Adrenal gland (tissue), 19 donors: ENCODE data around the gene CDRT4. TPM values are rescaled to one million over a fixed set of nuclear protein-coding genes. Genes with fewer than 3 reads are reported as not detected.

Experiments used
- DNase-seq, 7 donors: peaks; one replicate each; pipeline ENCODE4 v3.0.0-alpha.2; 2019 to 2020
- H3K27ac ChIP-seq, 5 donors: fragments of 200-600 bp; sonication (generic) in 4 of 5; 1 replicate in 3 of 5; 2 replicates in 2 of 5; pipeline versions ENCODE4 v1.5.1 to v1.8.0; 2016 to 2020; ENCODE audit warnings: mild to moderate bottlenecking in 1 of 5
- H3K27me3 ChIP-seq: fragments of 200-600 bp; 2 replicates; pipeline ENCODE4 v1.8.0; 2021
- H3K36me3 ChIP-seq, 2 donors: fragments of 200-600 bp; replicated peaks in 1 of 2; 1 replicate in 1 of 2; 2 replicates in 1 of 2; pipeline versions ENCODE4 v1.5.1 to v1.8.0; 2018 to 2022
- H3K4me1 ChIP-seq, 2 donors: fragments of 200-600 bp; replicated peaks in 1 of 2; 1 replicate in 1 of 2; 2 replicates in 1 of 2; pipeline versions ENCODE4 v1.5.1 to v1.8.0; 2018 to 2021
- H3K4me3 ChIP-seq, 4 donors: fragments of 200-600 bp; sonication (generic) in 3 of 4; one replicate each; pipeline ENCODE4 v1.5.1; 2016 to 2018
- H3K9me3 ChIP-seq, 3 donors: fragments of 200-600 bp; sonication (generic) in 1 of 3; replicated peaks in 1 of 3; 1 replicate in 2 of 3; 2 replicates in 1 of 3; pipeline versions ENCODE4 v1.5.1 to v1.8.0; 2016 to 2021
- CTCF ChIP-seq, 6 experiments: fragments of 450-650 bp in 4 of 6; fragments of 200-600 bp in 2 of 6; sonication (generic) in 1 of 6; IDR thresholded peaks; 1 replicate in 5 of 6; 2 replicates in 1 of 6; pipeline versions ENCODE4 v1.5.1 to v1.8.0; 2016 to 2021; ENCODE audit warnings: antibody characterized with exemption in 6 of 6, mild to moderate bottlenecking in 2 of 6, moderate library complexity in 1 of 6
- POLR2A ChIP-seq, 2 donors: fragments of 450-650 bp; IDR thresholded peaks; one replicate each; pipeline ENCODE4 v1.6.1; 2017; ENCODE audit warnings: antibody characterized with exemption in 2 of 2, mild to moderate bottlenecking in 2 of 2, moderate library complexity in 1 of 2
- WGBS, 4 donors: extraction: QIAGEN DNeasy Blood & Tissue Kit in 2 of 4; methylation state at CpG; one replicate each; pipeline versions ENCODE4 v1.1.5 to v1.1.7; 2013 to 2017; 5-methylcytosine and 5-hydroxymethylcytosine counted together
- intact Hi-C, 2 donors: fragments of 100-400 bp; cut with DNase I; formaldehyde crosslinking; loops; one replicate each; pipeline versions ENCODE4 v1.14.1 to v1.15.0; 2022 to 2023
- long read RNA-seq, 10 donors: library from polyadenylated mRNA in 3 of 10; unstranded in 2 of 10; stranded (forward) in 1 of 10; transcript quantifications; one replicate each; pipeline ENCODE4 v2.0.0 and lab custom pipeline, GENCODE V29; 2021 to 2026
- polyA plus RNA-seq, 3 donors: library from polyadenylated mRNA; stranded (reverse); fragments of 200-250 nt in 2 of 3; fragments of 350-450 nt in 1 of 3; fragmentation: Illumina TruSeq in 1 of 3; extraction: RNeasy Lipid Tissue Mini Kit (QIAGEN cat#74804) in 1 of 3; gene quantifications; one replicate each; pipeline ENCODE4 v1.2.3, GENCODE V29; 2013 to 2014
- total RNA-seq, 9 donors: library from RNA; depleted of rRNA in 4 of 9; stranded (reverse); fragments of >200 nt in 4 of 9; fragments of 120-200 nt in 1 of 9; fragmentation: NEBNext Ultra II Directional in 1 of 9; extraction: Animal tissue kit (Norgen Biotek cat#: 25700) in 1 of 9; gene quantifications; one replicate each; pipeline versions ENCODE4 v1.1.0 to v1.2.4, GENCODE V29; 2013 to 2023
- donor health status: healthy with polysubstance abuse.
- donor health status: Bipolar disorder and iron deficiency.
- donor health status: DM: yes; HTN: yes; CAD: no.
- donor health status: DM: no; HTN: no; CAD: no.
- donor health status: DM: no; HTN: no; CAD: no.
- donor health status: DM: yes; HTN: yes; CAD: no.

CDRT4 gene
- 10 to 100 TPM in 4 of 9 donors, 1 to 10 TPM in 5; 1.5 to 18.8 (median 6.9) TPM for total RNA-seq
- polyA plus RNA-seq: 10 to 100 TPM; 16.0 to 49.6 (median 36.9) TPM
- long read RNA-seq, donor 1, partial matches to known transcripts: 0 of 1 reads
- long read RNA-seq, donor 1, other reads (novel, unspliced or antisense): 0 of 1 reads
- long read RNA-seq, donor 2, partial matches to known transcripts: 0 of 2 reads
- long read RNA-seq, donor 2, other reads (novel, unspliced or antisense): 0 of 2 reads
- long read RNA-seq, donor 3: 0 reads
- long read RNA-seq, donor 4: 0 reads
- long read RNA-seq, donor 5, partial matches to known transcripts: 0 of 2 reads
- long read RNA-seq, donor 5, other reads (novel, unspliced or antisense): 2 of 2 reads
- long read RNA-seq, donor 6: 0 reads
- long read RNA-seq, donor 7, partial matches to known transcripts: 0 of 2 reads
- long read RNA-seq, donor 7, other reads (novel, unspliced or antisense): 0 of 2 reads
- long read RNA-seq, donor 8, partial matches to known transcripts: 0 of 1 reads
- long read RNA-seq, donor 8, other reads (novel, unspliced or antisense): 0 of 1 reads
- long read RNA-seq, donor 9, partial matches to known transcripts: 0 of 2 reads
- long read RNA-seq, donor 9, other reads (novel, unspliced or antisense): 0 of 2 reads
- long read RNA-seq, donor 10: 0 reads

GRCh38 chr17:15467592-15467991 lies at the start of gene CDRT4:
Gene CDRT4 (minus strand): TSS chr17:15467621. CDS start chr17:15440238, 27,383 bp downstream.
- TF ChIP-seq CTCF (IDR thresholded peaks at IDR 0.05) (no peak), POLR2A (IDR thresholded peaks at IDR 0.05) (no peak)
- no peaks in the 10 kb centered on the region for H3K9me3 ChIP-seq
- intact Hi-C loops: no loop called here
- H3K4me3 ChIP-seq: no peak within 1 kb of the TSS
- H3K36me3 ChIP-seq: no peaks in the 10 kb centered on the region
- 87 to 95% (median 90%) methylated on average over 3 of the region's 3 CpGs for WGBS, 4 donors
- H3K27me3 ChIP-seq: no peaks in the 10 kb centered on the region
- DNase-seq: peak in 1 of 7 donors; percentile 33
- no peaks in the 10 kb centered on the region for H3K4me1 ChIP-seq
- H3K27ac ChIP-seq: no peak within 1 kb of the TSS

DNA sequence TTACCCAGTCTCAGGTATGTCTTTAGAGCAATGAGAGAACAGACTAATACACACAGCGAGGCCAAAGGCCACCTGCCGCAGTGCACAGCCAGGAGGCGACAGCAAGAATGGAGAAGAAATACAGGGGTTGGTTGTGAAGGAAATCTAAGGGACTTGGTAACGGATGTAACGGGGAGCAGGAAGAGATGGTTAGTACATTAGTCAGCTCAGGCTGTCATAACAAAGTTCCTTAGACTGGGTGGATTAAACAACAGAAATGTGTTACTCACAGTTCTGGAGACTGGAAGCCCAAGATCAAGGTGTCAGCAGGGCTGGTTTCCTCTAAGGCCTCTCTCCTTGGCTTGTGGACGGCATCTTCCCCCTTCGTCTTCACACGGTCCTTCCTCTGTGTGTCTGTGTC lies 48.7 kb upstream of the CDRT4 start:
- Histone ChIP-seq H3K27ac (no peak overlapping the region), H3K4me3 (no peak overlapping the region), H3K9me3 (no peaks in the 10 kb centered on the region), H3K27me3 (no peaks in the 10 kb centered on the region), H3K4me1 (peaks cover 0 to 14% of the 10 kb centered on the region in 2 donors), H3K36me3 (peaks cover 0 to 7% of the 10 kb centered on the region in 2 donors)
- 96 to 98% (median 97%) methylated on average over 8 of the region's 8 CpGs for WGBS, 4 donors
- DNase-seq: no peak
- TF ChIP-seq POLR2A (IDR thresholded peaks at IDR 0.05): no peak
- TF ChIP-seq CTCF (IDR thresholded peaks at IDR 0.05): no peak
- intact Hi-C loops: no loop called here

GRCh38 chr17:15514469-15514868 lies 47.0 kb upstream of the CDRT4 start:
- Histone ChIP-seq H3K4me1 (peaks cover 0 to 25% of the 10 kb centered on the region in 2 donors), H3K36me3 (peaks cover 0 to 7% of the 10 kb centered on the region in 2 donors), H3K27ac (no peak overlapping the region), H3K9me3 (no peaks in the 10 kb centered on the region), H3K4me3 (no peak overlapping the region), H3K27me3 (no peaks in the 10 kb centered on the region)
- TF ChIP-seq POLR2A (IDR thresholded peaks at IDR 0.05) (no peak), CTCF (IDR thresholded peaks at IDR 0.05) (no peak)
- DNase-seq: no peak
- WGBS, 4 donors: 61 to 72% (median 65%) methylated on average over 2 of the region's 2 CpGs
- intact Hi-C loops: no loop called here

DNA sequence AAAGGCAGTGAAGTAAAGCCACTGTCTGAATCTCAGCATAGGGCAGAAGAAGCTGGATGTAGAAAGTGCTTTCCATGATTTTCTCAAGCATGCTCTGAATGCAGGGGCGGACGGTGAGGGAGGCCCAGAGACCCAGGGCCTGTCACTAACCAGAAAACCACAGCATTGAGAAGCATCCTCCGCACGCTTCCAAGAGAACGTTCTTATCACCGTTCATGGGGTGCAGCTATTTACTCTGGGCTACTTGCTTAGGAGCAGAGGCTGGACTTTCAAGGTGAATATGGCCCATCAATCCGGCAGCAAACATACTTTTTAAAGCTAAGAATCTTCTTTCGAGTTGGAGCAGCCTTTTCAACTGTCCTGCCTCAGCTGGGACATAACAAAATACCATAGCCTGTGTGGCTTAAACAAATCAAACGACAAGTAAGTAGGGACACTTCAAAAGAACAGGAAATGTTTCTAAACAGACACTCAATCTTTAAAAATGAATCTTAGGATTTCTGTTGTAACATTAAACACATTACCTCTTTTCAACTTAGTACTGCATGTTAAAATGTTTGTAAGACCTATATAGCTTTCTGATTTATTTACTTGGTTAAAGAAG lies 46.5 kb upstream of the CDRT4 start:
- no peak for DNase-seq
- Histone ChIP-seq H3K9me3 (no peaks in the 10 kb centered on the region), H3K27me3 (no peaks in the 10 kb centered on the region), H3K4me1 (peaks cover 0 to 25% of the 10 kb centered on the region in 2 donors), H3K27ac (peak overlapping the region in 1 of 5 donors; percentile 67), H3K4me3 (no peak overlapping the region), H3K36me3 (peaks cover 0 to 7% of the 10 kb centered on the region in 2 donors)
- 77 to 83% (median 78%) methylated on average over 9 of the region's 9 CpGs for WGBS, 4 donors
- intact Hi-C loops: no loop called here
- no peak for TF ChIP-seq CTCF (IDR thresholded peaks at IDR 0.05)
- TF ChIP-seq POLR2A (IDR thresholded peaks at IDR 0.05): no peak
